Stimulated activated CD4-positive, alpha-beta T cell treated with anti-CD3 and anti-CD28 coated beads, Interleukin-1b, Interleukin-23, amount 100 ng/mL, for 48 hours (primary cell): Measurements from ENCODE around the gene LYZ.

Experiments used
- DNase-seq: peaks from one replicate; pipeline ENCODE4 v3.0.0-alpha.2; 2020

The LYZ gene

DNA sequence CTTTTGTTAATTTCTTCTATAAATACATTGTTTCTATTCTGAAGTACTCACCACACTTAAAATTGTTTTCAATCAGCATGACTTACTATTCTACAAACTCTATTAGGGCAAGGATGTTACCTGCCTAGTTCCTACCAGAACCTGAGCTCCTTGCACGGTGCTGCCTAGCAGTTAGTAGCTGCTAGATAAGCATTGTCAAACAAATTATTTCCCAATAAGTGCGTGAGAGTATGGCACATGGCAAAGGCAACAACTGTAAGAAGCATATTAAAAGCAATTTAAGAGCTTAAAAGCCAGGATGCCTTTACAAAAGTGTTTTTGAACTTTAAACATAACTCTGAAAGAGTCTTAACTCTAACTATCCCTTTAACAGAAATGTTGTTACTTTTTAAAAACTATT lies 8.2 kb upstream of the LYZ start:
- no peak for DNase-seq

DNA sequence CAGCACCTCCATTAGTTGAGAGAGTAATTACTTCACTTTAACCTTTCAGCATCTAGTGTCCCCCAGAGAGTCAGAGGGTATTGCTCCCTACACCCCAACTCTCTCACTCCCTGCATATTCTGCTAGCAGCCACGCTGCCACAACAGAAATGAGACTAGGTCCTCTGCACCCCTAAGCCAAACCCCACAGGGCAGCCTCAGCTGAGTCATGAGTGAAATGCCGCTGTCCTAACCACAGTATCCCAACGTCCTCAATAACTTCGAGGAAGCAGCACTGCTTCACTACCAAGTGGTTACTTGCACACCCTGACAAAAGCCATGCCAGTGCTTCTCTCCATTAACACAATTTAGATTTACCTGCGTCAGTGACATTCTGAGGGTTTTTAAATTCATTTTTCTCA lies 6.9 kb upstream of the LYZ start:
- DNase-seq: no peak

DNA sequence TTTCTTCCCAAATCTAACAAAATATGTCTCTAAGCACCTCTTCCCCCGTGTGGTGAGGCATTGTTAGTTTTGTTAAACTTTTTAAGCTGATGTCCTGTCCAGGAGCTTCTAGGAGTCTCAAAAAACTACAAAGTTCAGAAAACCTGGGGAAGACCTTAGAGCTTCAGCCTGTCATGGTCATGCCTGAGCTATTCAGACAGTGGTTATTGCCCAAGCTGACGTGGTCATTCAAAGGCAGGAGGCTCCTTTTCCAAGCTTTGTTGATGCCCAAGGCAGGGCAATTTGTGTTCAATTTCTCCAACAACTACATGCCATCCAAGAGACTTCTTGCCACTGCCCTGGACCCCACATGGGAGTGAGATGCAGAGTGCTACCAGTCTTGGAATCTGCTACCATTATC lies 5.8 kb upstream of the LYZ start:
- DNase-seq: no peak

DNA sequence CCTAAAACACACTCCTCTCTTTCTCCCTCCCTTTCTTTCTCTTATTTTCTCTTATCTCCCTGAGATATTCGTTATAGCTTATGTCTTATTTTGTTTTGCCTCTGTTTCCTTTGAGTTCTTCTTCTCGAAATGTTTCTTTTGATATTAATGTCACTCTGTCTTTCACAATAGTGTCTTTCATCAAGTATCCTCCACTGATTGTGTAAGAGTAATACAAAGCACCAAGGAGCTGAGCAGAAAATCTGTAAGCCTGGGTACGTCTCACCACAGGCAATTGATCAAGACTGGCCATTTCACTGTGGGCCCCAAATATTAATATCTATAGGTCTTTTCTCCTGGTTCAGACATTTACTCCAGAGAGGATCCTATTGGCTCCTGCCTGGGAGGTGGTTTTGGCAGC lies 4.8 kb upstream of the LYZ start:
- no peak for DNase-seq

DNA sequence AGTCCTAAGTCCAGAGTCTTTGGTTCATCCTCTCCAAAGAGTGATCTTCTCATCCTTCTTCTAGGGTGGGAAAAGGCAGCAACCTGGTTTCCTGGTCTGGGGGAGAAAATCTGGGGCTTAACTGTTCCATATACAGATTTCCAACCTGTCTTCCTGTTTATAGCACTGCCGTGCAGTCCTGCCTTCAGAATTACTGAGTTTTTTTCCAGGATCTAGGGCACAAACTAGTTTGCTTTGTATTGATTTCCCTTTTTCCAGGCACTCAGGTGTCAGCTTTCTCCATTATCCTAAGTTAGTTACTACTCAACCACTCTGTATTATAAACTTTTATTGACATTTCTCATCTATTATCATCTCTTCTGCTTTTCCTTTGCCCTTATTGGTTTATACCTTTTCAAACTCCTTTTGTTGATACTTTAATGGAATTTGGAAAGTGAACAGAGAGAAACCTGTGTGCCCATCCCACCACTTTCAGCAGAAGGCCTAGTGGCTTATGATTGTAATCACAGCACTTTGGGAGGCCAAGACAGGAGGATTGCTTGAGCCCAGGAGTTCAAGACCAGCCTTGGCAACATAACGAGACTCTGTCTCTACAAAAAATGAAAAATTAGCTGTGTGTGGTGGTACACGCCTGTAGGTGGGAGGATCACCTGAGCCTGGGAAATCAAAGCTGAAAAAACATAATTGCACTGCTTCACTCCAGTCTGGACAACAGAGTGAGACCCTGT lies 4.1 kb upstream of the LYZ start:
- no peak for DNase-seq

DNA sequence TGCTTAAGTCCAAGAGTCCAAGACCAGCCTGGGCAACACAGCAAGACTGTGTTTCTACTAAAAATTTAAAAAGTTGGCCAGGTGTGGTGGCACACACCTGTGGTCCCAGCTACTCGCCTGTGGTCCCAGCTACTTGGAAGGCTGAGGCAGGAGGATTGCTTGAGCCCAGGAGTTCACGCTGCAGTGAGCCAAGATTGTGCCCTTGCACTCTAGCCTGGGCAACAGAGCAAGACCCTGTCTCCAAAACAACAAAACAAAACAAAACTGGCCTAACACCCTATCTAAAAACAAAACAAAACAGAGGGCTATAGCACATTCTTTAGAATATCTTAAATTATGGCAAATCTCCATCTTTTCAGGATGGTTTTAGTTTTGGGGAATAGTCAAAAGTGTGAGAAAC lies 3.1 kb upstream of the LYZ start:
- no peak for DNase-seq

DNA sequence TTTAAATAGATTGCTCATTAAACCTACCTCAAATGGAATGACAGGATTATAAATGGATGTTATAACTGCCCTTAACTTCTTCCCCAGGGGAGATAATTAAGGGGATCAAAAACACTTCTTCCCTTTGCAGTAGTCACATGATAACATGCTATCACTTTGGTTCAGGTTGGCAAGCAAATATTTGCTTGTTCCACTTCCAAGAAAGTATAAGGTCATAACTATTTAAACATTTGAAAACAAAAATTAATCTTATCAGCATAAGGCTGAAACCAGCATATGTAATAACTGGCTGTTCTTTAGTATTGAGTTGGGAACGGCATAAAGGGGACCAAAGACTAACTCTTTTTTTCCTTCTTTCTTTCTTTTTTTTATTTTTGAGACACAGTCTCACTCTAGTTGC lies 2.4 kb upstream of the LYZ start:
- no peak for DNase-seq

DNA sequence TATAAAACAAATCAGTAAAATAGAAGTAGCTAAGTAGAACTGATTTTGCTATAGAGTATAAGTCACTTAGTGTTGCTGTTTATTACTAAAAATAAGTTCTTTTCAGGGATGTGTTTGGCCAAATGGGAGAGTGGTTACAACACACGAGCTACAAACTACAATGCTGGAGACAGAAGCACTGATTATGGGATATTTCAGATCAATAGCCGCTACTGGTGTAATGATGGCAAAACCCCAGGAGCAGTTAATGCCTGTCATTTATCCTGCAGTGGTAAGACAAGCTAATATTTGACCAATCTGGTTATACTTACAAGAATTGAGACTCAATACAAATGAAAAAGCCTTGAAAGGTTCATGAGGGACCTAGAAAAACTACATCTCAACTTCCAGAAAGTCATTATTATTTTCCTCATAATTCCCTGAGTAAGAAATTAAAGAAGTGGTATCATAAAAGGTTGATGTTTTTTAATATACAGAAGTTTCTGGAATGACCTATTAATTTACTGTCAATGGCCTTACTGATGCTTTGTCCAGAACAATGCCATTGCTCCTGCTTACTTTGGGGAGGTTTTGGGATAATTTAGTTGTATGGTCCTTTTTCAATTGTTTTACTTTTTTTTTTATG lies 1.9 kb downstream of the LYZ start:
- DNase-seq: no peak

DNA sequence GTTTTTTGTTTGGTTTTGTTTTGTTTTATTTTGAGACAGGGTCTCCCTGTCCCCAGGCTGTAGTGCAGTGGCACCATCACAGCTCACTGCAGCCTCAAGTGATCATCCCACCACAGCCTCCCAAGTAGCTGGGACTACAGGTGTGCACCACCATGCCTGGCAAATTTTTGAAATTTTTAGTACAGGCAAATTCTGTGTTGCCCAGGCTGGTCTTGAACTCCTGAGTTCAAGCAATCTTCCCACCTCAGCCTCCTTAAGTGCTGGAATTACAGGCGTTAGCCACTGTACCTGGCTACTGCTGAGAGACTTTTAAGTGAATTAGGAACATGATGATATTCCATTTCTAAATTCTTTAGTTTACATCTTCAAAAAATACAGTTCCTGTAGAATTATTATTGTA lies 2.6 kb downstream of the LYZ start:
- no peak for DNase-seq

DNA sequence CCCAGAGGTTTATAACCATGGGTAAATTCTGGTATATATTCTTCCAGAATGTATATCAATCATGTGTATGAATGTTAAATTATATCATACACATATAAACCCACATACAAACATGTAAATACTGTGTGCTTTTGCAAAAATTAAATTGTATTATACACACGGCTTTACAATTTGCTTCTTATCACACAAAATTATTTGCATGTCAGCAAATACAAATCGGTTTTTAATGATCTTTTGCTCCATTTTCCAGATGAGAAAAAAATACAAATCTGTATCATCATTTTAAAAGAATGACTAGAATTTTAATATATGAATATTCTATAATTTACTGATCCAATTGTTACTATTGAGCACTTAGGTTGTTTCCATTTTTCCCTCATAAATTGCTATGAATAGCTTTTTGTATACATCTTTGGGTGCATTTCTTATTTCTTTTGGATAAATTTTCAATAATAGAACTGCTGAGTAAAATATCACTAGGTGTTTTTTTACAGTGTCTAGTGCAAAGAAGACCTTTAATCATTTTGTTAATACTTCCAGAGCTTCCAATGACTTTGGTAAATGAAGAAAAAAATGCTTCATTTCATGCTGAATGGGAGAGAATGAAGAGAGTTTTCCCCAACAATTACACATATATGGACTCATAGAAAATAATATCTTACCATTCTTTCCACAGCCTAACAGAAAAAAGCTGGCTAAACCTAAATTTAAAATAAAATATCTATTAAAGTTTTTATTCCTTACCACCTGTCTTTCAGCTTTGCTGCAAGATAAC lies 3.5 kb downstream of the LYZ start:
- DNase-seq: no peak

DNA sequence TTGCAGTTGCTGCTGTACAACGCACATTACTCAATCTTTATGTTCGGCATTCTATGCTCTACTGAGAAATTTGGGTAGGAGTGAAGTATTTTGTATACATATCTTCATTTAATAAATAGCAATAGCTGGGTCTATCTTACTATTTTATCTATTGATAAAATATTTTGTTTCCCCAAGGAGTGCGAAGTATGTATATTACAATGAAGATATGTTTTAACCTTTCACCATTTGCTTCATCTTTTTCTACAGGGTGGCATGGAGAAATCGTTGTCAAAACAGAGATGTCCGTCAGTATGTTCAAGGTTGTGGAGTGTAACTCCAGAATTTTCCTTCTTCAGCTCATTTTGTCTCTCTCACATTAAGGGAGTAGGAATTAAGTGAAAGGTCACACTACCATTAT lies 4.7 kb downstream of the LYZ start:
- no peak for DNase-seq

DNA sequence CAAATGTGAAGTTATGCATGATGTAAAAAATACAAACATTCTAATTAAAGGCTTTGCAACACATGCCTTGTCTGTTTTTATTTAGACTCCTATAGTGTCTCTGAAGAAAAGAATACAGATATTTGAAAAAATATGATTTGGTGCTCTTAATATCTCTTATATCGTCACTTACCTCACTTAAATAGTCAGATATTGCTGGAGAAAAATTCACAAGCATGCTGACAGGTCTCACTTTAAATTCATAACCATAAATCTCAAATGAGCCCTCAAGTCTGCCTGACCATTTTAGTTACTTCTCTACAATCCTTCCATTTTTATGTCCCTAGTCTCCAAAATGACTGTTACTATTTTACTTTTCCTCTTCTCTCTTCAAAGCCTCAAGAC lies 6.0 kb downstream of the LYZ start:
- DNase-seq: no peak

DNA sequence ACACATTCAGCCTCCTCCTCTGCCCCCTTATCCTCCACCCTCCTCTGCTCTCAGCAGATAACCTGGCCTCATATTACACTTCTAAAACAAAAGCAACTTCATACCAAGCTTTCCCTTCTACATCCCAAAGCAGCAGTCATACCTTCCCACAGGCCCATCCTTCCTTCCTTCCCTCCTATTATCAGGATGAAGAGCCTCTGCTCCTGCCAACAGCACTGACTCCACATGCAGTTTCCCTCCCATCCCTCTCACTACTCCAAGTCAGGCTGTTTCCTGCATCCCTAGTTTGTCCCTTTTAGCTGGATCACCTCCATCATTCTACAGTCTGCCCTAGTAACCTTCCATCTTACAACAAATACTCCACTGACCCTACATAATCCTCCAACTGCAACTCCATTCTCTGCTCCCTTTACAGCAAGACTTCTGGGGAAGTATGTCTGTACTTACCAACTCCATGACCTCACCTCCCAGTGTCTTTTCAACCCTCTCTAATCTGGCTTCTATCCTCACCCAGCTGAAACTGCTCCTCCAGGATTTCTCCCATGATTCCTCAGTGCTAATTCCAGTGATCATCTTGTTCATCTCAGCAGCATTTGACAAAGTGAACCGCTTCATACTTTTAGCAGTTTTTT lies 6.5 kb downstream of the LYZ start:
- DNase-seq: no peak

DNA sequence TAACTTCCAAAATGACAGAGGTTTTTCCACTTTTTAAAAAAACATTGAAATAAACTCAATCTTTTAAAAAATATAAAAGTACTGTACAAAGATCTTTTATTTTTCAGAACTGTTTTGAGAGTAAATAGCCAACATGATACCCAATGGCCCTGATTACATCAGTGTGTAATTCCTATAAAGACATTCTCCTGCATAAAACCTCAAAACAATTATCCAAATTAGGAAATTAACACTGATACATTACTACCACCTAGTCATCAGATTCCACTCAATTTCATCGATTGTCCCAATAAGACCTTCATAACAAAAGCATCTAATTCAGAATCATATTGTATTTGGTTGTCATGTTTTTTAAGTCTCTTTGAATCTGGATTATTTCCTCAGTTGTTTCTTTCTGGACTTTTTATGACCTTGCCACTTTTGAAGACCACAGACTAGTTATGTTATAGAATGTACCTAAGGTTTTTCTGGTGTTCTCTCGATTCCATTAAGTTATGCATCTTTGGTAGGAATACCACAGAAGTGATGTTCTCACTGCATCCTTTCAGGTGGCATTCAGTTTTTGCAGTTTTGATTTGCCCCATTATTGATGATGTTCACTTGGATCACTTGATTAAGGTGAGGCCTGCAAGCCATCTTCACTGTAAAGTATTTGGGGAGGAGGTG lies 7.3 kb downstream of the LYZ start:
- no peak for DNase-seq

DNA sequence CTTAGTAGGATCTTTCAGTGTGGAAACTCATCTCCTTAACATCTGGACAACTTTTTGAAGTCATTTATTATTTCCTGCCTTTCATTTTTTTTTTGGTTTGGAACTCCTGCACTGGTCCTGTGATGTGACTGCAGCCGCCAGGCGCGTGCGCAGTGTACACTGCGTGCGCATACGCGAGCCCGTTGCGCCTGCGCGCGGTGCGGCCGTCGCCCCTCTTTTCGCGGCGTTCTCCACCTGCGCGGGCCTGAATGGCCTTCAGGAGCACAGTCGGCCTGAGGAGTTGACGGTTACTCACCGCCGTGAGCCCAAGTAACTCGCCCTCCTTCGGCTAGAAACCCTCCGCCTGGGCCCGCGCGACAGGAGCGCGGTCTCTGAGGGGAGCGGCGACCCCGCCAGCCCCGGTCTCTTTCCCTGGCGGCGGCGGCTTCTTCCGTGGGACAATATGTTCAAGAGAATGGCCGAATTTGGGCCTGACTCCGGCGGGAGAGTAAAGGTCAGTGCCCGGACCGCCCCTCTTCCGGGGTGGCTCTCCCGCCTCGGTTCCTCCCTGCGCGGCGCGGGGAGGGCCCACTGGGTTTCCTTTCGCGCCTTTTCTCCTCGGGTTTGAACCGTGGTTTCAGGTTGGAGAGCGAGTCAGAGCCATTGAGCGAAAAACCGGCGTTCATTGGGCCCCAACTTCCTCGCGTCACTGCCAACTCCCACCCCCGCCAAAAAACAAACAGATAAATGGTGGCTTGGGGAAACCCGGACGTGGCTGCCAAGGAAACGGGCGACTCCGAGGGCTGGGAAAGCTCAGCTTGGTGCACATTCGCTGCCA lies 11.6 kb downstream of the LYZ start, which contains the start of gene YEATS4:
Gene YEATS4, plus strand, starts transcription at position 213 of the 817 bp plus-strand sequence. Its CDS starts 230 bp downstream, at position 443.
- DNase-seq: peak; percentile 91

DNA sequence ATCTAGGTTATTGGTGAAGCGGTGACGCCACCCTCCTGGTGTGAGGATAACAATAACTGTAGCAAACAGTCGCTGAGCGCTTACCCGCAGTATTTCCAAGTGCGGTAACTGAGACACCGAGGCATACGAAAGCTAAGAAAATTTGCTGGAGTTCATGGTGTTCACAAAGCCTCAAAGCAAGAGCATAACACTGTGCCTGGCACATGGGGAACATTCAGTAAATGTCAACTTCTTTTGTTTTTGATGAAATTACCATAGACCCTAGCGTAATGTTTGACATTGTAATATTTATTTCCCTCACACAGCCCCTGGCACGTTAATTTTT lies 12.1 kb downstream of the LYZ start:
- no peak for DNase-seq

DNA sequence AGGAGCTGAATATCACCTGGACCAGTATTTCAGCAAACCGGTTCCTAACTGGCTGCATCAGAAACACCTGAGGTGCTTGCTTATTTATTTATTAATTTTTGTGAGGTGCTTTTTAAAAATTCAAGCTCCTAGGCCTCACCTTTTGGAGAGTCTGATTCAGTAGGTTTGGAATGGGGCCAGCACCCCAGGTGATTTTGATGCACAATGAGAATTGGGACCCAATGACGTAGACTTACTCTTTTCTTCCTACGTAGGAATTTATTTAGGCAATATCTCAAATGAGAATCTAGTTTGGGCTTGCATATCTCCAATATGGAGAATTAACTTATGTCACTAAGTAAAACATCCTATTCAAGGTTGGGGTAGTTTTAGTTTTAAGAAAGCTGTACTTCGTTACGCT lies 18.6 kb downstream of the LYZ start:
- no peak for DNase-seq

DNA sequence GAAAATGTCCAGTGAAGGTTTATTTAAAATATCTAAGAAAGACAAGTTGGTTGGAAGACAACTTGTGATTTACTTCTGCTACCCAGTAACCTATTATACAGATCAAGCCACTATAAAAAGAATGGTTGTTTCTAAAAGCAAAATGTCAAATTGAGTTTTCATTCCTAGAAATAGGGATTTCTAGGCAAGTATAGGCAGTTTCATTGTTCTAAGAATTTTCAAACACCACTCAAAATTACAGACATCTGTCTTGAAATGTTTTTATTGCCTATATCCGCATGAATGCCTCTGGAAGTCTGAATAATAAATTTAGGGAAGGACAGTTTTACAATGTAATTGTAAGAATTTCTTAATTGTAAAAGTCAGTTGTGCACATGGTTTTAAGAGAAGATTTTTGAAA lies 20.0 kb downstream of the LYZ start:
- no peak for DNase-seq

DNA sequence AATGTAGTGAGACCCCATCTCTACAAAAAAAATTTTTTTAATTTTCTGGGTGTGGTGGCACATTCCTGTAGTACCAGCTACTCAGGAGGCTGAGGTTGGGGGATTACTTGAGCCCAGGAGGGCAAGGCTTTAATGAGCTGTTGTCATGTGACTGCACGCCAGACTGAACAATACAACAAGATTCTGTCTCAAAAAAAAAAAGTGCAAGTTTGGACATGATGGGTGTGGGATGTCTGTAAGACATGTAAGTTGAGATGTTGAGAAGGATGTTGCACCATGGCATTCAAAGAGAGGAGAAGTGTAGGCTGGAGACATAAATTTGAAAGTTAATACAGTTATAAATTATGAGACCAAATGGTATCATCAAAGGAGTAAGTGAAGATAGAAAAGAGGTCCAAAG lies 34.9 kb downstream of the LYZ start:
- DNase-seq: no peak

DNA sequence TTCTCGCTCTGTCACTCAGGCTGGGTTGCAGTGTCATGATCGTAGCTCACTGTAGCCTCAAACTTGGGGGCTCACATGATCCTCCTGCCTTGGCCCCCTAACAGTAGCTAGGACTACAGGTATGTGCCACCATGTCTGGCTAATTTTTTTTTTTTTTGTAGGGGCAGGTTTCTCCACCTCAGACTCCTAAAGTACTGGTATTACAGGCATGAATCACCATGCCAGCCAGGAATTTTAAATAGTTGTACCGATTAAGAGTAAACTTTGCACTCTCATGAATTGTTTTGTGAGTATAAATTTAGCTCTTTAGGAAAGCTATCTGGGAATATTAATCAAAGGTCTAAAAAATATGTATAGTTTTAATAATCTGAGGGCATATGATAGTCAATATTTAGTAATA lies 36.9 kb downstream of the LYZ start:
- no peak for DNase-seq

DNA sequence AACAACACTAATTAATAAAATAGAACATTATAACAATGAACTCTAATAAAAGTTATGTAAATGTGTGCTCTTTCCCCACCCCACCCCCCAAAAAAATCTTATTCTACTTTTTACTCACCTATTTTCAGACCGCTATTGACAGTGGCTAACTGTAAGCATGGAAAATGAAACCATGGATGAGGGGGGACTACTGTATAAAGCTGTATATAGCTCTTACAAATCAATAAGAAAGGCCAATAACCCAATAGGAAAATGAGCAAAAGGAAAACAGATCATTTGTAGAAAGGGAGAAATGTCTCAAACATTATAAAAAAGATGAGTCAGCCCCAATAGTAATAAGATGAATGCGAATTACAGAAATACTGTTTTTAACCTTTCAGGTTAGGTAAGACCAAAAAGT lies 38.7 kb downstream of the LYZ start:
- DNase-seq: no peak

DNA sequence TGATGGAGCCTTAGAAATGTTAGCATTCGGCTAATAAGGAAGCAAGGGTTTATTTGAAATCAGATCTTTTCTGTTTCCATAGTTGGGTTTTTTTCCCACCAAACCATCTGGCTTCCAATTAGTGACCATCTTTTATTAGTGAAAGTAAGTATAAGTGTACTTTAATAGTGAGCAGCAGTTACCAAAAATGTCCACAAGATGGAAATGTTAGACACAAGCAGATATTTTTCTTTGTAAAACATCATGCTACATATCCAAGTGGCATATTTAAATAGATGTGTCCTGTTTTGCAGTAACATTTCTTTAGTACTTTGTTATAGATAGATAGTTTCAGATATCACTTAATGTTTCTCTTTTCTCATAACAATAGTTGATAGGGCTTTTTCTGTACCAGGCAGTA lies 40.2 kb downstream of the LYZ start:
- DNase-seq: no peak

DNA sequence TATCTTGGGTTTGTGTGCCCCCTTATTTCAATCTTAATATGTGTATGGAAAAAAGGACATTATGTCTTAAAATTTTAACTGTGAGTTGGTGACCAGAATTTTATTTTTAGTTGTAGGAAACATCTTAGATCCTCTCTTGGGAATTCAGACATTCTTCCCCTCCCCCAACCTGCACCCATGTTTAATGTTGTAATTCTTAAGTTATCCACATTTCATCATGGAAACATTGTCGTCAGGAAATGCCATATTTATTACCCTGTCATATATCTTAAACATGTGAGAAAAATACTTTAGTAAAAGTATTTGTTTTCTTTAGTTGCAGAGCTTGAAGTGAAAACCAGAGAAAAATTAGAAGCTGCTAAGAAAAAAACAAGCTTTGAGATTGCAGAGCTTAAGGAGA lies 41.6 kb downstream of the LYZ start:
- no peak for DNase-seq
